Gastroesophageal sphincter (tissue), 3 donors: ENCODE results near the gene MALT1.

Source experiments
- EP300 ChIP-seq: sonication (generic); formaldehyde crosslinking; IDR thresholded peaks from one replicate; pipeline ENCODE4 v1.6.1; 2017; ENCODE audit warnings: antibody characterized with exemption, mild to moderate bottlenecking
- POLR2A ChIP-seq, 2 donors: fragments of 450-650 bp; IDR thresholded peaks; one replicate each; pipeline ENCODE4 v1.6.1; 2017; ENCODE audit warnings: antibody characterized with exemption in 2 of 2, mild to moderate bottlenecking in 2 of 2, moderate library complexity in 1 of 2
- POLR2AphosphoS5 ChIP-seq: sonication (generic); formaldehyde crosslinking; IDR thresholded peaks from one replicate; pipeline ENCODE4 v1.6.1; 2017; ENCODE audit warnings: antibody characterized with exemption
- TF ChIP-seq, protein P1 (sequence below), 4 experiments: fragments of 200-600 bp in 2 of 4; fragments of 450-650 bp in 2 of 4; sonication (generic) in 1 of 4; IDR thresholded peaks; one replicate each; pipeline ENCODE4 v1.5.1; 2017 to 2019; ENCODE audit warnings: antibody characterized with exemption in 4 of 4, mild to moderate bottlenecking in 2 of 4, moderate library complexity in 2 of 4

GRCh38 chr18:58630071-58630470, 41.2 kb upstream of the MALT1 start:
- TF ChIP-seq, protein P1, sequence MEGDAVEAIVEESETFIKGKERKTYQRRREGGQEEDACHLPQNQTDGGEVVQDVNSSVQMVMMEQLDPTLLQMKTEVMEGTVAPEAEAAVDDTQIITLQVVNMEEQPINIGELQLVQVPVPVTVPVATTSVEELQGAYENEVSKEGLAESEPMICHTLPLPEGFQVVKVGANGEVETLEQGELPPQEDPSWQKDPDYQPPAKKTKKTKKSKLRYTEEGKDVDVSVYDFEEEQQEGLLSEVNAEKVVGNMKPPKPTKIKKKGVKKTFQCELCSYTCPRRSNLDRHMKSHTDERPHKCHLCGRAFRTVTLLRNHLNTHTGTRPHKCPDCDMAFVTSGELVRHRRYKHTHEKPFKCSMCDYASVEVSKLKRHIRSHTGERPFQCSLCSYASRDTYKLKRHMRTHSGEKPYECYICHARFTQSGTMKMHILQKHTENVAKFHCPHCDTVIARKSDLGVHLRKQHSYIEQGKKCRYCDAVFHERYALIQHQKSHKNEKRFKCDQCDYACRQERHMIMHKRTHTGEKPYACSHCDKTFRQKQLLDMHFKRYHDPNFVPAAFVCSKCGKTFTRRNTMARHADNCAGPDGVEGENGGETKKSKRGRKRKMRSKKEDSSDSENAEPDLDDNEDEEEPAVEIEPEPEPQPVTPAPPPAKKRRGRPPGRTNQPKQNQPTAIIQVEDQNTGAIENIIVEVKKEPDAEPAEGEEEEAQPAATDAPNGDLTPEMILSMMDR (IDR thresholded peaks at IDR 0.05): no peak
- TF ChIP-seq POLR2AphosphoS5 (no peak), POLR2A (IDR thresholded peaks at IDR 0.05) (no peak), EP300 (no peak)
